ENCODE measurements around the gene KIRREL3.

Gene KIRREL3

GRCh38 chr11:126781942-126782341 lies 218.6 kb downstream of the KIRREL3 start:
- H3K56ac ChIP-seq (ENCODE audit: low read length) = no peak overlapping the region
- no peak overlapping the region for H3K4me3 ChIP-seq (ENCODE audit: low read length)
- no peak overlapping the region for H3K18ac ChIP-seq (ENCODE audit: low read length)
- no peak overlapping the region for H3K23ac ChIP-seq (ENCODE audit: low read length)
- no peaks in the 10 kb centered on the region for H3K79me2 ChIP-seq (ENCODE audit: control insufficient read depth, insufficient read depth, low read length)
- no peaks in the 10 kb centered on the region for H3K27me3 ChIP-seq (ENCODE audit: insufficient read depth, low read length, poor library complexity)
- H3K4me2 ChIP-seq (ENCODE audit: low read length) = no peak overlapping the region
- no peak overlapping the region for H4K8ac ChIP-seq (ENCODE audit: low read depth, low read length)
- no peaks in the 10 kb centered on the region for H3K79me1 ChIP-seq (ENCODE audit: low read length)
- no peak overlapping the region for H4K5ac ChIP-seq (ENCODE audit: low read length)
- H2AK5ac ChIP-seq (ENCODE audit: low read length) = no peak overlapping the region
- no peak overlapping the region for H2BK15ac ChIP-seq (replicated peaks; ENCODE audit: low read depth)
- no peaks in the 10 kb centered on the region for H3K36me3 ChIP-seq (ENCODE audit: control insufficient read depth, insufficient read depth, low read length)
- DNase-seq = peak; percentile 28
- H3K4ac ChIP-seq (ENCODE audit: low read depth, low read length) = no peak overlapping the region
- H3K4me1 ChIP-seq (ENCODE audit: control insufficient read depth, low read depth, low read length) = no peaks in the 10 kb centered on the region
- no CpG with 5 or more reads among the region's 5 CpGs for WGBS (ENCODE audit: extremely low coverage, insufficient coverage, low lambda C conversion rate)
- no peak overlapping the region for H2BK5ac ChIP-seq (ENCODE audit: low read length)
- no peak overlapping the region for H3K27ac ChIP-seq (ENCODE audit: low read depth, low read length)
- no peak overlapping the region for H2BK120ac ChIP-seq (ENCODE audit: low read depth, low read length)
- no peak overlapping the region for H3K9ac ChIP-seq (ENCODE audit: low read length)

- no peak overlapping the region for H3K4me3 ChIP-seq (ENCODE audit: low read length)
- no peak overlapping the region for H2BK5ac ChIP-seq (ENCODE audit: low read length)
- no peak overlapping the region for H2AK5ac ChIP-seq (ENCODE audit: low read length)
- H4K8ac ChIP-seq (ENCODE audit: low read depth, low read length) = no peak overlapping the region
- no peak overlapping the region for H2BK15ac ChIP-seq (replicated peaks; ENCODE audit: low read depth)
- H3K56ac ChIP-seq (ENCODE audit: low read length) = no peak overlapping the region
- H3K9ac ChIP-seq (ENCODE audit: low read length) = no peak overlapping the region
- no peak overlapping the region for H3K23ac ChIP-seq (ENCODE audit: low read length)
- no peak overlapping the region for H4K5ac ChIP-seq (ENCODE audit: low read length)
- DNase-seq = no peak
- H3K79me1 ChIP-seq (ENCODE audit: low read length) = no peaks in the 10 kb centered on the region
- no peak overlapping the region for H2BK120ac ChIP-seq (ENCODE audit: low read depth, low read length)
- no peaks in the 10 kb centered on the region for H3K4me1 ChIP-seq (ENCODE audit: control insufficient read depth, low read depth, low read length)
- H3K4ac ChIP-seq (ENCODE audit: low read depth, low read length) = no peak overlapping the region
- H3K18ac ChIP-seq (ENCODE audit: low read length) = no peak overlapping the region
- no peak overlapping the region for H3K27ac ChIP-seq (ENCODE audit: low read depth, low read length)
- H3K4me2 ChIP-seq (ENCODE audit: low read length) = no peak overlapping the region
- no peaks in the 10 kb centered on the region for H3K79me2 ChIP-seq (ENCODE audit: control insufficient read depth, insufficient read depth, low read length)
- H3K27me3 ChIP-seq (ENCODE audit: insufficient read depth, low read length, poor library complexity) = no peaks in the 10 kb centered on the region
- WGBS (ENCODE audit: extremely low coverage, insufficient coverage, low lambda C conversion rate) = no CpG with 5 or more reads among the region's 3 CpGs
- H3K36me3 ChIP-seq (ENCODE audit: control insufficient read depth, insufficient read depth, low read length) = no peaks in the 10 kb centered on the region
Observed at GRCh38 chr11:126776119-126776518, 224.5 kb downstream of the KIRREL3 start.

DNA sequence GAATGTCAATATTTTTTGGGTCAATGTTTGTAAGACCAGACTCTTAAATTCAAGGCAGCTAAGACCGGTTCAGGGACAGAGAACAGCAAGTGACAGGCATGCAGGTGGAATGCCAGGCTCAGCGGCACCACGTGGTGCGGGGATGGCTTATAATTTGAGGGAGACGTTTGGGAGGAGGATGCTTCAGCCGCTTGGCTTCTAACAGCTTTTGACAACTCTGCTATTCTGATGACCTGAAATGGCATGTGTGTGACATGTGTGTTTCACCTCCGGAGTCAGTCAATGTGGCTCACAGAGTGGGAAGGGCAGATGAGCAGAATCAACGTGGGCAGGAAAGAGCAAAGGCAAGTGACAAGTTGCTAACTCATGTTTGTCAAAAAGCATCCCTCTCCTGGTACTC lies 228.3 kb downstream of the KIRREL3 start:
- no peak overlapping the region for H2BK120ac ChIP-seq (ENCODE audit: low read depth, low read length)
- H3K4me2 ChIP-seq (ENCODE audit: low read length) = no peak overlapping the region
- no peaks in the 10 kb centered on the region for H3K36me3 ChIP-seq (ENCODE audit: control insufficient read depth, insufficient read depth, low read length)
- DNase-seq = no peak
- no peak overlapping the region for H3K18ac ChIP-seq (ENCODE audit: low read length)
- H3K79me2 ChIP-seq (ENCODE audit: control insufficient read depth, insufficient read depth, low read length) = no peaks in the 10 kb centered on the region
- no peak overlapping the region for H3K9ac ChIP-seq (ENCODE audit: low read length)
- no peak overlapping the region for H2BK15ac ChIP-seq (replicated peaks; ENCODE audit: low read depth)
- H3K4ac ChIP-seq (ENCODE audit: low read depth, low read length) = no peak overlapping the region
- H4K5ac ChIP-seq (ENCODE audit: low read length) = no peak overlapping the region
- H2BK5ac ChIP-seq (ENCODE audit: low read length) = no peak overlapping the region
- H3K27me3 ChIP-seq (ENCODE audit: insufficient read depth, low read length, poor library complexity) = no peaks in the 10 kb centered on the region
- no peak overlapping the region for H4K8ac ChIP-seq (ENCODE audit: low read depth, low read length)
- no peaks in the 10 kb centered on the region for H3K79me1 ChIP-seq (ENCODE audit: low read length)
- no CpG with 5 or more reads among the region's 8 CpGs for WGBS (ENCODE audit: extremely low coverage, insufficient coverage, low lambda C conversion rate)
- no peak overlapping the region for H2AK5ac ChIP-seq (ENCODE audit: low read length)
- no peak overlapping the region for H3K23ac ChIP-seq (ENCODE audit: low read length)
- H3K4me3 ChIP-seq (ENCODE audit: low read length) = no peak overlapping the region
- H3K27ac ChIP-seq (ENCODE audit: low read depth, low read length) = no peak overlapping the region
- no peak overlapping the region for H3K56ac ChIP-seq (ENCODE audit: low read length)
- H3K4me1 ChIP-seq (ENCODE audit: control insufficient read depth, low read depth, low read length) = no peaks in the 10 kb centered on the region

- no CpG with 5 or more reads among the region's 10 CpGs for WGBS (ENCODE audit: extremely low coverage, insufficient coverage, low lambda C conversion rate)
Observed at GRCh38 chr11:126768702-126769101, 231.9 kb downstream of the KIRREL3 start.

GRCh38 chr11:126766440-126766839 lies 234.1 kb downstream of the KIRREL3 start:
- no peak overlapping the region for H3K4ac ChIP-seq (ENCODE audit: low read depth, low read length)
- no peak overlapping the region for H2BK120ac ChIP-seq (ENCODE audit: low read depth, low read length)
- H3K4me1 ChIP-seq (ENCODE audit: control insufficient read depth, low read depth, low read length) = no peaks in the 10 kb centered on the region
- no peaks in the 10 kb centered on the region for H3K79me2 ChIP-seq (ENCODE audit: control insufficient read depth, insufficient read depth, low read length)
- no peaks in the 10 kb centered on the region for H3K36me3 ChIP-seq (ENCODE audit: control insufficient read depth, insufficient read depth, low read length)
- H2BK5ac ChIP-seq (ENCODE audit: low read length) = no peak overlapping the region
- no peaks in the 10 kb centered on the region for H3K79me1 ChIP-seq (ENCODE audit: low read length)
- H4K5ac ChIP-seq (ENCODE audit: low read length) = no peak overlapping the region
- H3K18ac ChIP-seq (ENCODE audit: low read length) = no peak overlapping the region
- H3K9ac ChIP-seq (ENCODE audit: low read length) = no peak overlapping the region
- no peak overlapping the region for H3K23ac ChIP-seq (ENCODE audit: low read length)
- no CpG with 5 or more reads among the region's 6 CpGs for WGBS (ENCODE audit: extremely low coverage, insufficient coverage, low lambda C conversion rate)
- H3K4me2 ChIP-seq (ENCODE audit: low read length) = no peak overlapping the region
- DNase-seq = peak; percentile 8
- H3K27ac ChIP-seq (ENCODE audit: low read depth, low read length) = no peak overlapping the region
- H3K4me3 ChIP-seq (ENCODE audit: low read length) = no peak overlapping the region
- no peak overlapping the region for H2BK15ac ChIP-seq (replicated peaks; ENCODE audit: low read depth)
- no peak overlapping the region for H4K8ac ChIP-seq (ENCODE audit: low read depth, low read length)
- no peak overlapping the region for H3K56ac ChIP-seq (ENCODE audit: low read length)
- H3K27me3 ChIP-seq (ENCODE audit: insufficient read depth, low read length, poor library complexity) = no peaks in the 10 kb centered on the region
- H2AK5ac ChIP-seq (ENCODE audit: low read length) = no peak overlapping the region

More at GRCh38 chr11:126768702-126769101, 231.9 kb downstream of the KIRREL3 start:
- no peaks in the 10 kb centered on the region for H3K36me3 ChIP-seq (ENCODE audit: control insufficient read depth, insufficient read depth, low read length)
- H2BK120ac ChIP-seq (ENCODE audit: low read depth, low read length) = no peak overlapping the region
- no peak overlapping the region for H3K18ac ChIP-seq (ENCODE audit: low read length)
- H2AK5ac ChIP-seq (ENCODE audit: low read length) = no peak overlapping the region
- no peak overlapping the region for H3K9ac ChIP-seq (ENCODE audit: low read length)
- no peaks in the 10 kb centered on the region for H3K4me1 ChIP-seq (ENCODE audit: control insufficient read depth, low read depth, low read length)
- H2BK15ac ChIP-seq (replicated peaks; ENCODE audit: low read depth) = no peak overlapping the region
- H3K4me3 ChIP-seq (ENCODE audit: low read length) = no peak overlapping the region
- H4K8ac ChIP-seq (ENCODE audit: low read depth, low read length) = no peak overlapping the region
- no peaks in the 10 kb centered on the region for H3K79me2 ChIP-seq (ENCODE audit: control insufficient read depth, insufficient read depth, low read length)
- H3K27me3 ChIP-seq (ENCODE audit: insufficient read depth, low read length, poor library complexity) = no peaks in the 10 kb centered on the region
- no peak overlapping the region for H3K4ac ChIP-seq (ENCODE audit: low read depth, low read length)
- H3K27ac ChIP-seq (ENCODE audit: low read depth, low read length) = no peak overlapping the region
- H3K56ac ChIP-seq (ENCODE audit: low read length) = no peak overlapping the region
- H3K23ac ChIP-seq (ENCODE audit: low read length) = no peak overlapping the region
- H2BK5ac ChIP-seq (ENCODE audit: low read length) = no peak overlapping the region
- H3K4me2 ChIP-seq (ENCODE audit: low read length) = no peak overlapping the region
- H3K79me1 ChIP-seq (ENCODE audit: low read length) = no peaks in the 10 kb centered on the region
- no peak overlapping the region for H4K5ac ChIP-seq (ENCODE audit: low read length)
- no peak for DNase-seq

DNA sequence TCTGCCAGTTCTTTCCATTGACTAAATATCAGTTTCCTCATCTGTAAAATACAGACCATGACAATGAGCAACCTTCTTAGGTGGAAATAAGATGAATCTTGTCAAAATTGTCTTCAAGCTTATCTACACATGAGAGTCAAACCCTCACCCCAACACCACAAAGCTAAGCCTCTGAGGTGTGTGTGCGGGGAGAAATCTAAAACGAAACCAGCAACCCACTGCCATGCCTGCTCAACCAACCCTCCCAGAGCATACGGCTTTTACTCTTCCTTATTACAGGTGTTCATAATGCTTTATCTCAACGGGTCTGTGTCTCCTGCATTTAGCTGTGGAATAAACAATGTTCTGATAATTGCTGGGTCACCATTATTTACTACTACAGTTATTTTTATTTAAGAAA lies 235.4 kb downstream of the KIRREL3 start:
- no peaks in the 10 kb centered on the region for H3K79me1 ChIP-seq (ENCODE audit: low read length)
- no peak overlapping the region for H3K23ac ChIP-seq (ENCODE audit: low read length)
- no peak overlapping the region for H4K5ac ChIP-seq (ENCODE audit: low read length)
- no peak overlapping the region for H3K4me3 ChIP-seq (ENCODE audit: low read length)
- no peak overlapping the region for H3K4ac ChIP-seq (ENCODE audit: low read depth, low read length)
- no peaks in the 10 kb centered on the region for H3K27me3 ChIP-seq (ENCODE audit: insufficient read depth, low read length, poor library complexity)
- H3K79me2 ChIP-seq (ENCODE audit: control insufficient read depth, insufficient read depth, low read length) = no peaks in the 10 kb centered on the region
- H2BK15ac ChIP-seq (replicated peaks; ENCODE audit: low read depth) = no peak overlapping the region
- WGBS (ENCODE audit: extremely low coverage, insufficient coverage, low lambda C conversion rate) = no CpG with 5 or more reads among the region's 4 CpGs
- no peak overlapping the region for H2BK120ac ChIP-seq (ENCODE audit: low read depth, low read length)
- no peak overlapping the region for H3K56ac ChIP-seq (ENCODE audit: low read length)
- H3K9ac ChIP-seq (ENCODE audit: low read length) = no peak overlapping the region
- no peak overlapping the region for H2AK5ac ChIP-seq (ENCODE audit: low read length)
- no peak for DNase-seq
- no peaks in the 10 kb centered on the region for H3K4me1 ChIP-seq (ENCODE audit: control insufficient read depth, low read depth, low read length)
- H3K36me3 ChIP-seq (ENCODE audit: control insufficient read depth, insufficient read depth, low read length) = no peaks in the 10 kb centered on the region
- H4K8ac ChIP-seq (ENCODE audit: low read depth, low read length) = no peak overlapping the region
- no peak overlapping the region for H3K18ac ChIP-seq (ENCODE audit: low read length)
- H2BK5ac ChIP-seq (ENCODE audit: low read length) = no peak overlapping the region
- no peak overlapping the region for H3K27ac ChIP-seq (ENCODE audit: low read depth, low read length)
- H3K4me2 ChIP-seq (ENCODE audit: low read length) = no peak overlapping the region
